NCI-H82 treated with DMSO at 0.1 percent for 48 hours (cell line): Measurements from ENCODE around the gene GATAD2A.

ENCODE experiments used
- DNase-seq: peaks from one replicate; lab custom pipeline; 2025; ENCODE audit not compliant: unreplicated experiment; lab: John Stamatoyannopoulos, UW

GATAD2A gene

GRCh38 chr19:19420570-19421298, 15.3 kb downstream of the GATAD2A start:
- no peak for DNase-seq

DNA sequence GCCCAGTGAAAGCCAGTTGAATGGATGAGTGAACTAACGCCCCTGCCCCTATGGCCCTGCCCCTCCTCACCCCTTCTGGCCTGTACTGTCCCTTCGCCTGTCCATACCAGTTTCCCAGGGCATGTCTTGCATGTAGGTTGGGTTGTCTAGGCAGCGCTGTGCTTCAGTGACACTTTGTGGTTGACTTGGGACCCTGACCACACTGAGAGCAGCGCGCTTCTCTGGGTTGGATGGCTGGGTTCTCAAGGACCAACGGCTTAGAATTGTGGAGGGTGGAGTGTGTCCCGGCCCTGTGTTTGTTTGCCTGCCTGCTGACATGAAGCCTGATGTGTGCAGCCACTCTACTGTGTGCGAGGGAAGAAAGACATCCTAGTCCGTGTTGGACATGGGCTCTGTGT, 15.8 kb downstream of the GATAD2A start:
- DNase-seq, result no peak

GRCh38 chr19:19422156-19422555, 16.7 kb downstream of the GATAD2A start:
- no peak for DNase-seq

GRCh38 chr19:19423322-19423721, 17.8 kb downstream of the GATAD2A start:
- no peak for DNase-seq

DNA sequence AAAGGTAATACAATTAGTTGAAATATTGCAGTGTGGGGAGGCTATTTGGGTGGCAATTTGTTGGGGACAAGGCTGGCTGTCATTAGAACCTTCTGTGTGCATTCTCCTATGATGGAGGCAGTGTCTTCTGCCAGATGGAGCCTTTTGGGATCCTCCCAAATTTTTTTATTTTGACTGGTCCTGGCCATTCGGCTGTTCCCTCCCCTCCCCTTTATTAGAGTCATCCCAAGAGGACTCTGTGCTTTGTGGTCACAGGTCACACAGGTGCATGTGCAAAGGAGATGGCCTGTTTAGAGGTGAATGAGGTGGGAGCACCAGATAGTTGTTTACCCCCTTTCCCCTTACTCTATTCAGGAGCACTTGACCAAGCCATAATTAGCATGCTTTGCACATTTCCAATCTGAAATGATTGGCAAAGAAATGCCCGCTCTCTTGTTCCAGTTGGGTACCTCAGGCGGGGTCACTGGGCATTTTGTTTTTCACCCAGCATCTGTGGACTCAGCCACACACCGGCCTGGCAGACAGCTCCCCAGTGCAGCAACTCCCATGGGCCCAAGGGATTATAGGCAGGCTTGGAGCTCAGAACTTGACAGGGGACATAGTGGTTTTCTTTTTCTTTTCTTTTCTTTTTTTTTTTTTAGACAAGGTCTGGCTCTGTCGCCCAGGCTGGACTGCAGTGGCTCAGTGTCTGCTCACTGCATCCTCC, 19.8 kb downstream of the GATAD2A start:
- DNase-seq, result no peak

- DNase-seq, result no peak
Observed at GRCh38 chr19:19426216-19426615, 20.7 kb downstream of the GATAD2A start.

GRCh38 chr19:19426799-19427198, 21.3 kb downstream of the GATAD2A start:
- DNase-seq, result no peak

- DNase-seq, result no peak
Observed at GRCh38 chr19:19427302-19427701, 21.8 kb downstream of the GATAD2A start.

- no peak for DNase-seq
Observed at GRCh38 chr19:19427944-19428343, 22.5 kb downstream of the GATAD2A start.

GRCh38 chr19:19428746-19429145, 23.3 kb downstream of the GATAD2A start:
- DNase-seq, result no peak

DNA sequence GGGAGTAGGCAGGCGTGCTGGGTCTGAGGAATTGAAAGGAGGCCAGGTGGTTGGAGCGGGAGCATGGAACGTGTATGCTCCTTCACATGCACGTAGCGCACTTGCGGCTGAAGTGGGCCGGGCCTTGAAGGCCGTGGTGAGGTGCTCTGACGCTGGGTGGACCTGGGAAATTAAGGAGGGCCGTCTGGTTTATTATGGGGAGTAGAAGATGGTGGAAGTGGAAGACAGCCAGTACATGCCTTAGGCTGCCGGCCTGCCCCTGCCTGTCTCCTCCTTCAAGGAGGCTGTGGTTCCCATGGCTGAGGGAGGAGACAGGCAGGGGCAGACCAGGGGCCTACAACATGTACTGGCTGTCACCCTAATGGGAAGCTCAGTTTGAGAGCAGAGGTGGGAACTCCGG, 23.9 kb downstream of the GATAD2A start:
- DNase-seq, result no peak

DNA sequence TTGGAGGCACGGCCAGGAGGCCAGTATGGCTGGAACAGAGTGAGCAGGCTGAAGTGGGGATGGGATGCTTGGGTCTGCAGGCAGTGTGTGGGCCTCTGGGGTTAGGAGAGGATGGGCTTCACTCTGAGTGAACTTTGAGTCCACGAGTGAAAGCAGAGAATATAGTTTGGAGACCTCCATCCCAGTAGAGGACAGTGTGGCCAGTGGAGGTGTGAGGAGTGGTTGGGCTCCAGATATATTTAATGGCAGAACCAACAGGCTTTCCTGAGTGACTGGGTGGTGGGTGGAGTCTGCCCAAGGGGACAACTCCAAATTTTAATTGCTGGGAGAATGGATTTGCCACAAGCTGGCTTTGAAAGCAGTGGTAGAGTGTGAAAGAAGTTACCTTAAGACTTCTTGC, 27.3 kb downstream of the GATAD2A start:
- no peak for DNase-seq

DNA sequence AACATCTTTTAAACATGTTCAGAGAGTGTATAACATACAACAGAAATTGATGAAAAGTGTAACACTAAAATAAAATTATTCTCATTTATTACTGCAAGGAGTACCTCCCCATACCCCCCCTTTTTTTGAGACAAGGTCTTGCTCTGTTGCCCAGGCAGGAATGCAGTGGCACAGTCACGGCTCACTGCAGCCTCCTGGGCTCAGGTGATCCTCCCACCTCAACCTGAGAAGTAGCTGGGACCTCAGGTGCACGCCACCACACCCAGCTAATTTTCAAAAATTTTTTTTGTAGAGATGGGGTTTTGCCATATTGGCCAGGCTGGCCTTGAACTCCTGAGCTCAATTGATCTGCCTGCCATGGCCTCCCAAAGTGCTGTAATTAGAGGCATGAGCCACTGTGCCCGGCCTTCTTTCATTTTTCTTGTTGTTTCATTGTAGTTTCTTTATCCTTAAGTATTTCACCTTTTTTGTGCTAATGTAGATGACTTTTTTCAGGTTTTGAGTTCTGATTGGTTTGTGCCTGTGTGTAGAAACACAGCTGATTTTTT, 28.3 kb downstream of the GATAD2A start:
- no peak for DNase-seq

- no peak for DNase-seq
Observed at GRCh38 chr19:19434483-19435045, 29.1 kb downstream of the GATAD2A start.

DNA sequence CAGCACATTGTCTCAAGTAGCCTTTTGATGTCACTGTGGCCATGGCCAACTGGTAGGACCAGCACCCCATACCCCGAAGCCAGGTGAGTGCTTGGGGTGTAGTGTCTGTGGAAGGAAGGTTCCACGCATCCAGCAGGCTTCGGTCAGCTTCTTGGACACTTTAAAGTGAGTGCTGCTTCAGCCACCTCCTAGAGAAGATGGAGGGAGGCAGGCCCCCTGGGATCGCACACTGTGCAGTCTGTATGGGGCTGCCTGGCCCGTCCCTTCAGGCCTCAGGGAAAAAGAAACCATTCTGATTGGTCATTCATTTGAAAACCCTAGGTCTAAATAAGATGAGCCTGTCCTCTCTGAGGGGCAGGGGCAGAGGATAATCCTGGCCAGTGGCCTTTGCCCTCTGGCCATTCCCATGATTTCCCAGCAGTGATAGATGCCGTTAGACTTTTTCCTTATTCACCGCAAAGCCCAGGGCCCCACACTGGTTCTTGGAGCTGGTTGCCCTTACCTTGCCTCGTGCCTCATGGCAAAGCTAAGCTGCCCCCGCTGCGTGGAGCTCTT, 30.7 kb downstream of the GATAD2A start:
- DNase-seq, result no peak

DNA sequence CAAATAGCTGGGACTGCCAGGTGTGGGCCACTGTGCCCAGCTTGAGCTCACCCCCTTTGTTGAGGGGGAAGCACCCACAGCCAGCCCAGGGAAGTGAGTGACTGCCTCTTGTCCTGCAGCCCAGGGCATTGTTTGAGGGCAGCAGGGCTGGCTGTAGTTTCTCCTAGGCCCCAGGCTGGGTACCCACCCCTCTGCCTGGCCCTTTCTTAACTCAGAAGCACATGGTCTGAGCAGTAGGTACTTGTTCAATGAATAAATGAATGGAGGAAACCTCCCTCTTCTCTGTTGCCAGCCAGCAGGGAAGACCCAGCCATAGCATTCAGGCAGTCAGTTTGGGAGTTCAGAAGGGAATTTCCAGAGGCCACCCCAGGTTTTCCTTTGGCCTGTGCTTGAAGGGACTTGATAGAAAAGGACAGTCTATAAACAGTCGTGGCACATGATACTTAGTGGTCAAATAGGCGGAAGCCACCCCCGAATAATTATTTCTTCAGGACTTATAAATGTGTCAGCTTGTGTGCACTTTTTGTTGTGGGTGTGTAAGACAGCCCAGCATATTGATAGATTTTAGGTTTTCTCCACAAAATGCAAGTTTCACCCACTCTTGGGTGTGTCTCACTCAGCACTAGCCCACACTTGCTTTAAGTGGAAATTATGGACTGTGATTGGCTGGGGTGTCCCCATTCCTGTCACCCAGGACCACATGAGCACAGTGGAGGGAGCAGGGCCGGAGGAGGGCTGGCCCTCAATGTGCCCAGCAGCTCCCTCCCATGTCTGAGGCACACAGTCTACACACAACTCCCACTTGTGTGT, 33.1 kb downstream of the GATAD2A start:
- DNase-seq, result no peak

GRCh38 chr19:19439176-19439482, 33.7 kb downstream of the GATAD2A start:
- DNase-seq, result no peak

DNA sequence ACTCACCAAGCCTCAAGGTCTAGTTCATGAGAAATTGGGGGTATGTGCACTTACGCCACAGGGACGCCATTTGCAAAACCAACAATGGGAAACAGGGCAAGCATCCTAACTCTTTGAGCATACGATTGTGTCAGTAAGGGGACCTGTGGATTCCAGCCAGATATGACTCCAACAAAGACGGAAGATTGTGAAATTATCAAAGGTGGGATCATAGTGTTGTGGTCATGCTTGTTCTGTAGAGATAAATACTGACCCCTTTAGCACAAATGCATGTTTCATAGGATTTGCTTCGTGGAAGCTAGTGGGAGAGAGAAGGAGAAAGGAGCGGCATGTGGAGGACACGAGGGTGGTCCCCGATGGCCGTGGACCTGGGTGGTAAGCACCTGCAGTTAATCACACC, 37.8 kb downstream of the GATAD2A start:
- DNase-seq, result no peak

GRCh38 chr19:19443902-19444680, 38.6 kb downstream of the GATAD2A start:
- no peak for DNase-seq

GRCh38 chr19:19444681-19445155, 39.2 kb downstream of the GATAD2A start:
- no peak for DNase-seq
